Stimulated activated CD4-positive, alpha-beta T cell treated with anti-CD3 and anti-CD28 coated beads, Interleukin-15, amount 100 ng/mL, for 1 hour (primary cell): ENCODE data around the gene CCL11.

Experiments
- DNase-seq, 2 donors: peaks; one replicate each; pipeline ENCODE4 v3.0.0-alpha.2; 2020; ENCODE audit warnings: low read depth in 1 of 2, low spot score in 1 of 2

CCL11 gene

DNA sequence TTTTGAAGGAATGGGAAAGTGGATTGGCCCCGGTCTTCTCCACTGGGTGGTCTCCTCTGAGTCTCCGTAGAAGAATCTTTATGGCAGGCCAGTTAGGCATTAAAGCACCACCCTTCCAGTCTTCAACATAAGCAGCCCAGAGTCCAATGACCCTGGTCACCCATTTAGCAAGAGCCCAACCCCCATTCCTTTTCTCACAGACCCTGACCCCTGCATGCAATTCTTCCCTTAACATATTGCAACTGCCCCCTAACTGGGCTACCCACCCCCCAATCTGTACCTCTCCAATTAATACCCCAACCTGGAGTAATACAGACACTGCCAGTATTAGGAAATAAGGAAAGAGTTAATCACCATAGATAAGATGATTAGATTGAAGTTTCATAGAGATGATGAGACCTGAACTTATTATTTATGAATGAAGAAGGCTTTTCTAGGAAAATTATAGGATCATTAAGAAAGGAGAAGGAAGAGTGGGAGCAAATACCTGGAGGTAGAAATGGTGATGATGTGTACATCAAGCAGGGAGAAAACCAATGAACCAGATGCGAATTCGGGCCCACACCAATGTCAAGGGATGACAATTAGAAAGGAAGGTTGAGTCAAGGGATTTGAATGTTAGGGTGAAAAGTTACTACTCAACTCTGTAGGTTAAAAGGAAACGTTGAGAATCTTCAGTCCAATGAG is 28.1 kb upstream of the CCL11 start:
- no peak for DNase-seq

DNA sequence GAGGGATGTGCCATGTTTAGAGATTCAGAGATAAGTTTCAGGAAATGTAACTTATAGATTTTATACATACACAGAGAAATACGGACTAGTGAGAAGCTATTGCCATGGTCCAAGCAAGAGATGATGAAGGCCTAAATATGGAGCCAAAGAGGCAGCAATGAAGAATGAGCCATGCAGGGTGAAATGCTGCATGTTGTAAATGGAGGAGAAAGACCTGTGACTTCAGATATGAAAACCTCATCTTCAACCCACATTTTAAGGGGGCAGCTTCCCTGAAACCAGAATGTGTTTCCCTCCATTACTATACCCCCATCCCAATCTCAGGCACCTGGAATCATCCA is 27.6 kb upstream of the CCL11 start:
- DNase-seq, result no peak

DNA sequence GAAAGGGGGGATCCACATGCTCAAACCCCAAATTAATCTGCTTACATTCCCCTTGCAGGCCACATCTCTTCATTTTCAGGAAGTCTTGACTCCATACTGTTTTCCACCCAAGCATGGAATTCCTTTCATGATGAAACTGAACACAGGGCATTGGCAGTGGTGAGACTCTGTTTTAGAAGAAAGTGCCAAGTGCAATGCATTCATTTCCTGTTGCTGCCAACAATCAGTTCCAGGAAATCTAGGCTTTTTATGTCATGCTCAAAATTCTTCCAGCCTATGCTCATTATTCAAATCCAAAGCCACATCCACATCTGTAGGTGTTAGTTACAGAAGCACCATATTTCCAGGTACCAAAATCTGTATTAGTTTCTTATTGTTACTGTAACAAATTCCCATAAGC is 26.4 kb upstream of the CCL11 start:
- no peak for DNase-seq

DNA sequence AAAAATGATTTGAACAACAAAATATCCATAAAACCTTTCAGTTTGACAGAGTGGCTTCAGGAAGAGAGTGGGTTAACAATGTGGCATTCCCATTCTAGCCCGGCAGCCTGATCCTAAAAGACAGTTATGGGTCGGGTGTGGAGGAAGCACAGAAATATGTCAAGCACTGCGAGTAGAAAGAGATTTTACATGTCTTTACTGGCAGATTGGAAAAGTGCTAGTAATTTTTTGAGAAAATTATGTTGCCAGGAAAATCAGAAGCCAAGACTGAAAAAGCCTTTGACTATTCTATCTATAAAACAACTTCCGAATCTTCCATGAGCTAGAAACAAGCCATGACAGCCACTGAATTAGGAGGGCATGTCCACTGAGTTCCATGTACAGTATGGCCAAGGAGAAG is 24.7 kb upstream of the CCL11 start:
- no peak for DNase-seq

- no peak for DNase-seq
Measured at GRCh38 chr17:34261568-34262337, 23.8 kb upstream of the CCL11 start.

GRCh38 chr17:34265711-34266110 is 19.8 kb upstream of the CCL11 start:
- no peak for DNase-seq

DNA sequence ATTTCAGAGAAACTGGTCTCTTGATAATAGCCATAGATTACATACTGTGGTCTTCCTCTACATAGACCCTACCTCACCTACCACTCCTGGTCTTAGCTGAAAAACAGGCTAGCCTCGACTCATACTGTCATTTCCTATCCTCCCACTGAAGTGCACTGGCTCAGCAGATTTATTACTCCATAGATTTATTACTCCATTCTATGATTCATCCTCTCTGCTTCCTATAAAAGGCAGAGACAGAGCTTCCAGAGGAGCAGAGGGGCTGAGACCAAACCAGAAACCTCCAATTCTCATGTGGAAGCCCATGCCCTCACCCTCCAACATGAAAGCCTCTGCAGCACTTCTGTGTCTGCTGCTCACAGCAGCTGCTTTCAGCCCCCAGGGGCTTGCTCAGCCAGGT is 15.6 kb upstream of the CCL11 start, which contains the start of gene CCL7:
CCL7 (plus strand) TSS at position 253 of the 400 bp plus-strand sequence; CDS start at position 323, 70 bp downstream.
- DNase-seq, result no peak

- DNase-seq, result no peak
Measured at GRCh38 chr17:34275881-34276280, 9.7 kb upstream of the CCL11 start.

GRCh38 chr17:34276826-34277225 is 8.7 kb upstream of the CCL11 start:
- no peak for DNase-seq

GRCh38 chr17:34283571-34283970 is 2.0 kb upstream of the CCL11 start:
- no peak for DNase-seq

- no peak for DNase-seq
Measured at GRCh38 chr17:34287875-34288274, 2.3 kb downstream of the CCL11 start.

DNA sequence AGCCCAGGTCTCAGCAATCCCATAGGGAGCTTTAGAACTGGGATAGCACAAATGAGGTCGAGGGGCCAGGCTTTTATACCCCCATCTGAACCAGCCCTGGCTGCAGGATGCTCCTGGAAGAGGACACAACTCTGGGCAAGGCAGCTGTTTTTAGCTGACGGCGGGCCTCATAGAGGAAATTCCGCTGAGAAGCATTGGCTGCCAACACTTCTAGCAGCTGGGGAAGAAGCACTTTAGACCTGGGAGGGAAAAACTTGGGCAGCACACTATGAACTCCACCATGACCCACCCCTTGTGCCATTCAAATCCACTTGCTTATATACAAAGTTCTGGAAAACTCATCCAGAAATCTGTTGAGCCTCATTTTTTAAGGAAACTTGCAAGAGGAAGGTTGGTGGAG is 5.0 kb downstream of the CCL11 start:
- no peak for DNase-seq

DNA sequence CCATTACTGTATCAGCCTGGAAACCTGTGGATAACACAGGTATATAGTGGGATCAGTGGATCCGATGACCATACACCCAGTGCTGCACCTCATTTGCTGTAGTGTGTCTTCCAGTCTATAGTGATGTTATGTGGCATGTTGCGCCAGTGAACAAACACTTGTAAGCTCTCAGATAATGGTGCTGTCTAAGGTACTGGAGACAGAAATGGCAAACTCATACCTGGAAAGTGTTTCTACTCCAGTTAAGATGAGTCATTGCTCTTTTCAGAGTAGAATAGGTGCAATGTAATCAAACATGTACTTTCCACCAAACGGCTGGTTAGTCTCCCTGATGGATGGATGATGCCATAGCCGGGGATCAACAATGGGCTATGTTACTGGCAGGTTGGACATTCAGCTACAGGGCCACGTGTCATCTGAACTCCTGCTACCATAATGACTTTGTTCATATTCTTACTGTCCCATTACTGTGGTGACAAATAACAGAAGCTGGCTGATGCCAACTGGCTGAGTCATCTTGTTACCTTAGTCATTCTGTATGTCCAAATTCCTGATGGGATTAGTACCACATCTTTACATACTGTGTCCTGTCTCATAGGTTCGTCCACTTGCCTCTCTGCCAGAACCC is 6.3 kb downstream of the CCL11 start:
- DNase-seq, result no peak

- no peak for DNase-seq
Measured at GRCh38 chr17:34299027-34299426, 13.5 kb downstream of the CCL11 start.

- no peak for DNase-seq
Measured at GRCh38 chr17:34299956-34300577, 14.5 kb downstream of the CCL11 start.

GRCh38 chr17:34300652-34301370 is 15.3 kb downstream of the CCL11 start:
- DNase-seq, result no peak

- DNase-seq, result no peak
Measured at GRCh38 chr17:34301986-34302385, 16.4 kb downstream of the CCL11 start.

GRCh38 chr17:34302636-34303035 is 17.1 kb downstream of the CCL11 start:
- DNase-seq, result no peak

- DNase-seq, result no peak
Measured at GRCh38 chr17:34303606-34304005, 18.1 kb downstream of the CCL11 start.

DNA sequence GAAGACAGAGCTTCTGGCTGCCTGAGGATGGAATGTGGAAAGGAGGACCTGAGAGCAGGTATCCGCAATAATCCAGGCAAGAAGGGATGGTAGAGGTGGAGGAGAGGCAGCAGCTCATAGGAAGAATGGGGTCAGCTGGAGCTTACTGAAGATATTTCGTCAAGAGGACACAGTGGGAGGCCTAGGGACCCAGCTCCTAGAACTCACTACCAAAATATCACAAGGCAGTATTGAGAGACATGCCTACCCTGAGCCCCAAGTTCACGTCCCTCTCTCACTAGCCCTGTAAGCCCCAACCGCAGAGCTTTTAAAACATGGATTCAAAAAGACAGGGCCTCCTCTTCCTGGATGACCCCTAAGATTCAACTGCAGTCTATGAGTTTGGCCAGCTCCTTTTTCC is 19.5 kb downstream of the CCL11 start:
- DNase-seq, result no peak

GRCh38 chr17:34305606-34306005 is 20.1 kb downstream of the CCL11 start:
- no peak for DNase-seq
